GM23248 (cell line): ENCODE results near the gene PSMC5. TPM values are rescaled to one million over a fixed set of nuclear protein-coding genes. Genes with fewer than 3 reads are reported as not detected.

ENCODE experiments used
- DNase-seq: peaks from one replicate; pipeline ENCODE4 v3.0.0-alpha.2; 2015
- H2AFZ ChIP-seq: fragments of 200-600 bp; sonication (generic); 2 replicates; pipeline ENCODE4 v1.6.1; 2016; ENCODE audit warnings: antibody characterized with exemption
- H3F3A ChIP-seq: fragments of 200-600 bp; sonication (generic); 2 replicates; pipeline ENCODE4 v1.6.1; 2016; ENCODE audit warnings: mild to moderate bottlenecking, antibody characterized with exemption, mixed run types; ENCODE audit not compliant: insufficient read depth
- H3K27ac ChIP-seq: fragments of 200-600 bp; sonication (generic); 2 replicates; pipeline ENCODE4 v1.5.1; 2016; ENCODE audit warnings: mild to moderate bottlenecking
- H3K27me3 ChIP-seq: fragments of 200-600 bp; sonication (generic); replicated peaks from 2 replicates; pipeline ENCODE4 v1.6.1; 2016; ENCODE audit warnings: mild to moderate bottlenecking; ENCODE audit not compliant: insufficient read depth
- H3K36me3 ChIP-seq: fragments of 200-600 bp; sonication (generic); 2 replicates; pipeline ENCODE4 v1.6.1; 2016; ENCODE audit warnings: low read depth, mild to moderate bottlenecking
- H3K4me1 ChIP-seq: fragments of 200-600 bp; sonication (generic); 2 replicates; pipeline ENCODE4 v1.6.1; 2016; ENCODE audit warnings: mild to moderate bottlenecking; ENCODE audit not compliant: insufficient read depth
- H3K4me2 ChIP-seq: fragments of 200-600 bp; sonication (generic); one replicate; pipeline ENCODE4 v1.6.1; 2016; ENCODE audit warnings: mild to moderate bottlenecking; ENCODE audit not compliant: unreplicated experiment
- H3K4me3 ChIP-seq: fragments of 200-600 bp; sonication (generic); 2 replicates; pipeline ENCODE4 v1.5.1; 2016; ENCODE audit warnings: mild to moderate bottlenecking
- H3K79me2 ChIP-seq: fragments of 200-600 bp; sonication (generic); 2 replicates; pipeline ENCODE4 v1.6.1; 2016; ENCODE audit warnings: mild to moderate bottlenecking; ENCODE audit not compliant: insufficient read depth
- H3K9ac ChIP-seq: fragments of 200-600 bp; sonication (generic); 2 replicates; pipeline ENCODE4 v1.6.1; 2016; ENCODE audit warnings: mild to moderate bottlenecking
- H3K9me2 ChIP-seq: fragments of 200-600 bp; sonication (generic); 2 replicates; pipeline ENCODE4 v1.6.1; 2016; ENCODE audit warnings: mixed run types, mild to moderate bottlenecking, moderate library complexity; ENCODE audit not compliant: insufficient read depth
- H3K9me3 ChIP-seq: fragments of 200-600 bp; sonication (generic); one replicate; pipeline ENCODE4 v1.6.1; 2017; ENCODE audit warnings: low read depth
- H4K20me1 ChIP-seq: fragments of 200-600 bp; sonication (generic); 2 replicates; pipeline ENCODE4 v1.6.0; 2016; ENCODE audit not compliant: insufficient read depth
- EZH2 ChIP-seq: fragments of 200-600 bp; sonication (generic); IDR thresholded peaks from 2 replicates; pipeline ENCODE4 v1.6.1; 2018; ENCODE audit warnings: antibody characterized with exemption, mild to moderate bottlenecking; ENCODE audit not compliant: insufficient read depth, poor library complexity, severe bottlenecking
- EZH2phosphoT487 ChIP-seq: fragments of 200-600 bp; sonication (generic); IDR thresholded peaks from 2 replicates; pipeline ENCODE4 v1.6.1; 2018; ENCODE audit warnings: antibody characterized with exemption, moderate library complexity, mild to moderate bottlenecking, low read depth; ENCODE audit not compliant: insufficient read depth
- WGBS, 2 experiments: methylation state at CpG; one replicate each; pipeline ENCODE4 v1.1.6; 2015 to 2017; ENCODE audit warnings: low lambda C conversion rate in 2 of 2, low coverage in 1 of 2; ENCODE audit errors: missing lambda C conversion rate in 2 of 2; 5-methylcytosine and 5-hydroxymethylcytosine counted together
- in situ Hi-C: fragments of 300-500 bp; cut with MboI; formaldehyde crosslinking; loops from 2 replicates; pipeline ENCODE4 v1.15.0; 2020
- polyA plus RNA-seq: library from polyadenylated mRNA; unstranded; fragments of >200 nt; fragmentation: Nextera tagmentation; extraction: Ambion mirVana; gene quantifications from 2 replicates; pipeline ENCODE4 v1.2.1, GENCODE V29; 2016
- total RNA-seq: library from RNA; depleted of rRNA; stranded (reverse); fragments of >200 nt; shearing (Covaris generic); gene quantifications from 2 replicates; pipeline ENCODE4 v1.2.3, GENCODE V29; 2014

Gene PSMC5
- total and polyA plus RNA-seq, 2 experiments from 2014 or later = 60.5 to 180 TPM

DNA sequence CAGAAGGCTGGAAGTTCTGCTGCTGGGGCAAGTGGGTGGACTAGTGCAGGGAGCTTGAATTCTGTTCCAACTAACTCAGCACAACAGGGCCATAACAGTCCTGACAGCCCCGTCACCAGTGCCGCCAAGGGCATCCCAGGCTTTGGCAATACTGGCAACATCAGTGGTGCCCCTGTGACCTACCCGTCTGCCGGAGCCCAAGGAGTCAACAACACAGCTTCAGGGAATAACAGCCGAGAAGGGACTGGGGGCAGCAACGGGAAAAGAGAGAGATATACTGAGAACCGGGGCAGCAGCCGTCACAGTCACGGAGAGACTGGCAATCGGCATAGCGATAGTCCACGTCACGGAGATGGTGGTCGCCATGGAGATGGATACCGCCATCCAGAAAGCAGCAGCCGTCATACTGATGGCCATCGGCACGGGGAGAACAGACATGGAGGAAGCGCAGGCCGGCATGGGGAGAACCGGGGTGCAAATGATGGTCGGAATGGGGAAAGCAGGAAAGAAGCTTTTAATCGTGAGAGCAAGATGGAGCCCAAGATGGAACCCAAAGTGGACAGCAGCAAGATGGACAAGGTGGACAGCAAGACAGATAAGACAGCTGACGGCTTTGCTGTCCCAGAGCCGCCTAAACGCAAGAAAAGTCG, 9.4 kb upstream of the PSMC5 start:
- Histone ChIP-seq H3K79me2 (peaks cover 51% of the 10 kb centered on the region), H3K4me2 (no peak overlapping the region), H3K4me3 (no peak overlapping the region), H3K4me1 (peaks cover 4% of the 10 kb centered on the region; the same call in 1 of the 2 replicates), H3K36me3 (peaks cover 93% of the 10 kb centered on the region), H2AFZ (no peak overlapping the region), H3K9me2 (no peaks in the 10 kb centered on the region), H3F3A (peaks cover 85% of the 10 kb centered on the region), H3K9ac (no peak overlapping the region), H3K27ac (no peak overlapping the region), H3K27me3 (no peaks in the 10 kb centered on the region), H3K9me3 (no peaks in the 10 kb centered on the region), H4K20me1 (no peaks in the 10 kb centered on the region)
- TF ChIP-seq EZH2 (no peak), EZH2phosphoT487 (no peak)
- in situ Hi-C loops = no loop called here
- 96 to 97% methylated on average over 27 of the region's 27 CpGs for WGBS, 2 experiments
- DNase-seq = no peak

DNA sequence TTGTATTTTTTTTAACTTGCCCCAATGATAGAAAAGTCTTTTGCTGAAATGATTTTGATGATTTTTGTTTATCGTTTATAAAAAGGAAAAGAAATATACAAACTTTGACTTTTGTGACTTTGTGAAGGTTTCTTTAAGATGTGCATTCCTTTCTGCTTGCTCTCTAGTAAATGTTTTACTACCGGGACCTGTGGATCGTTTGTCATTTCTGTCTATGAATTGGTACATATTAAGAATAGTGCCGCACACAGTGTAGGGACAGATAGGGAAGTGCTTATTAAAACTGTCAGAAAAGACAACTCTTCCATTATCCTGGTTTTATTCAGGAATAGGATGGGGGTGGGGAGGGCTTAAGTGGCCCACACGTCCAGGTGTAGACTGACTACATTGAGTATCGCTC, 8.1 kb upstream of the PSMC5 start:
- Histone ChIP-seq H3K27ac (no peak overlapping the region), H3K4me2 (no peak overlapping the region), H3F3A (peaks cover 78% of the 10 kb centered on the region), H3K9ac (no peak overlapping the region), H2AFZ (no peak overlapping the region), H3K9me3 (no peaks in the 10 kb centered on the region), H3K79me2 (peaks cover 53% of the 10 kb centered on the region), H3K36me3 (peaks cover 95% of the 10 kb centered on the region), H3K4me3 (no peak overlapping the region), H4K20me1 (no peaks in the 10 kb centered on the region), H3K9me2 (no peaks in the 10 kb centered on the region), H3K27me3 (no peaks in the 10 kb centered on the region), H3K4me1 (peaks cover 4% of the 10 kb centered on the region; the same call in 1 of the 2 replicates)
- in situ Hi-C loops = no loop called here
- TF ChIP-seq EZH2phosphoT487 (no peak), EZH2 (no peak)
- no peak for DNase-seq
- 73 to 78% methylated on average over 6 of the region's 6 CpGs for WGBS, 2 experiments

DNA sequence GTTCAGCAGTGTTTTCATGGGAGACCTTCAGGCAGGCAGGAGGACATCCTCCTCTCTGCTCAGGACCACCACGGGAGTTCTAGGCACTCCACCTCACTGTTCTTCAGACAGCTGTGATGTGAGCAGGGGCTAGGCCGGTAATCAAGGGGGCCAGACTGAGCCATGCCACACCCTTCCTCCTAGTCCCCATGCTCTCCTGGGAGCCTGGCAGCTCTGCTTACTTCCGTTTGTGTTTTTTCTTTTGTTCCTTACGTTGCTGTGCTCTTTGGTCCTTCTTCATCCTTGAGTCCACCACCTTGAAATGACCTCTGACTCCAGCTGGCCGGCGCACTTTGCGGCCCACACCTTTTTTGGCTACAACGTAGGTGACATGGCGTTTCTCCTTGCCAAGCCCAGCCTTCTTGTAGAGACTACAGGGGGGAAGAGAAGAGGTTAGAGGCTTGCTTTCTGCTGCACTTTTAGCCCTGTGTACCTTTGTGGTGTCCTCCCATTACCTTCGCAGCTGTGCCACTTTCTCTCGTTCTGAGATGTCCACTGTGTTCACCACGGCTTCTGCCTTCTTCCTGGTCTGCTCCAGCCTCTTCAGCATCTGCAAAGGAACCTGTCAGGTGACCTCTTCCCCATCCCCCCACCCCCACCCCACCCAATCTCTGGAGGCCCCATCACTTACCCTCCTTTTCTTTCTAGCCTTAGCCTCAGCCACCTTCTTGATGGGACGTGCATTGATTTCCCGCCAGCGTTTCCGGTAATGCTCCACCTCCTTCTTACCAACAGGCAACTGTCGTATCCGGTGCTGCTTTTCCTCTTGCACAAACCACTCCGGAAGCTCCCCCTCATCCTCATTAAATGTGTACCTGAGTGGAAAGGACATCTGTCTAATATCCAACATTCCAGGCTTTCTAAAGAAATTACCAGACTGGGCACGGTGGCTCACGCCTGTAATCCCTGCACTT, 7.4 kb upstream of the PSMC5 start:
- H3K4me2 ChIP-seq = no peak overlapping the region
- no peaks in the 10 kb centered on the region for H3K9me2 ChIP-seq
- no peak overlapping the region for H3K27ac ChIP-seq
- no peaks in the 10 kb centered on the region for H3K9me3 ChIP-seq
- H3K79me2 ChIP-seq = peaks cover 57% of the 10 kb centered on the region
- peaks cover 4% of the 10 kb centered on the region; the same call in 1 of the 2 replicates for H3K4me1 ChIP-seq
- peaks cover 95% of the 10 kb centered on the region for H3K36me3 ChIP-seq
- DNase-seq = no peak
- no peaks in the 10 kb centered on the region for H3K27me3 ChIP-seq
- TF ChIP-seq EZH2 (no peak), EZH2phosphoT487 (no peak)
- H2AFZ ChIP-seq = no peak overlapping the region
- WGBS, 2 experiments = 78 to 81% methylated on average over 21 of the region's 21 CpGs
- in situ Hi-C loops = no loop called here
- H3K9ac ChIP-seq = no peak overlapping the region
- no peak overlapping the region for H3K4me3 ChIP-seq
- H3F3A ChIP-seq = peaks cover 72% of the 10 kb centered on the region
- H4K20me1 ChIP-seq = no peaks in the 10 kb centered on the region

DNA sequence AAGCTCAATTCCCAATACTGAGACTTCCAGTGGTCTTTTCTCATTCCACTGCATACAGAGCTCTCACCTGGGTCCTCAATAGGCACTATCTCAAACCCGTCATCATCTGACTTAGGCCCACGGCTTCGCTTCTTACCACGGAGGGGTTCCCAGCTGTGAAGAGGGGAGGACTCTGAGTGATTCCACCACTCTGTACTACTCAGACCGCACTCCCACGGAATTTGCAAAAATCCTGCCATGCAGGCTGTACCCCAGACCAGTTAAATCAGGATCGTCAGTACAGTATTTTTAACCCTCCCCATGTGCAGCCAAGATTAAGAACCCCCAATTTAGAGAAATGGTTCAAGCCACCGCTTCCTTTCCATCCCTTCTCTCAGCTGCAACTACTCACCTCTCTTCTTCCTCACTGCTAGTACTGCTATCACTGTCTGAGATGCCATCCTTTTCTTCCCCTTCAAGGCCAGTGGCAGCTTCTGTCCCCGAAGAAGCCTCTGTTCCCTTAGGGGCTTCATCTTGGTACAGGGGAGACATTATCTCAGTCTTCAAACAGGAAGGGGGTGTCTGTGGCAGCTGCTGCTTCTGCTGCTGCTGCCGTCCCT, 6.2 kb upstream of the PSMC5 start:
- no peak for DNase-seq
- 69 to 76% methylated on average over 10 of the region's 10 CpGs for WGBS, 2 experiments
- in situ Hi-C loops = no loop called here
- H3F3A ChIP-seq = peaks cover 60% of the 10 kb centered on the region
- no peaks in the 10 kb centered on the region for H4K20me1 ChIP-seq
- no peaks in the 10 kb centered on the region for H3K9me3 ChIP-seq
- no peak overlapping the region for H3K4me2 ChIP-seq
- H2AFZ ChIP-seq = no peak overlapping the region
- H3K4me1 ChIP-seq = peaks cover 4% of the 10 kb centered on the region; the same call in 1 of the 2 replicates
- H3K27me3 ChIP-seq = no peaks in the 10 kb centered on the region
- no peak overlapping the region for H3K27ac ChIP-seq
- H3K36me3 ChIP-seq = peaks cover 91% of the 10 kb centered on the region
- peaks cover 59% of the 10 kb centered on the region for H3K79me2 ChIP-seq
- TF ChIP-seq EZH2 (no peak), EZH2phosphoT487 (no peak)
- H3K9ac ChIP-seq = no peak overlapping the region
- H3K4me3 ChIP-seq = no peak overlapping the region
- H3K9me2 ChIP-seq = no peaks in the 10 kb centered on the region
